ENCODE data around the gene CHPF.

Gene CHPF

DNA sequence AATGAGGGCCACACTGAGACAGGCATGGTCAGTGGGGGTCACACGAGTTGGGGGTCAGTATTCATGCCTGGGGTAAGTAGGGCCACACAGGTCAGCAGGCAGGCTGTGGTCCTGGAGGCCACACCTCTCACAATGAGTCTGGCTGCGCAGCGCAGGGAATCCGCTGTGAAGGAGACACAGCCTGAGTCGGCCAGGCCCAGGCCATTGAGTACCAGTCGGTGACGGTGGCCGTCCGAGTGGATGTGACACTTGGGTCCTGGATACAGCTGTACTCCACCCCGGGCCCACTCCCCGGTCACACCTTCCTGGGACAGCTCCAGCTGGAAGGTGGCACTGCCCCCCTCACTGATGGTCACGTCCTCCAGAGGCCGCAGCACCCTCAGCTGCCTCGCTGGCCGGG, 10.7 kb upstream of the CHPF start:
- TF ChIP-seq SUZ12 (IDR thresholded peaks at IDR 0.05; ENCODE audit: extremely low read depth, insufficient read depth, insufficient read length) (no peak), YY1 (IDR thresholded peaks at IDR 0.05; ENCODE audit: insufficient read depth, insufficient read length) (no peak), ZNF274 (IDR thresholded peaks at IDR 0.05; ENCODE audit: low read depth, low read length) (no peak)
- H3K4me1 ChIP-seq (ENCODE audit: insufficient read depth, insufficient read length): peaks cover 14% of the 10 kb centered on the region
- no peak overlapping the region for H3K9ac ChIP-seq (ENCODE audit: insufficient read length, low read depth)
- no peaks in the 10 kb centered on the region for H3K9me3 ChIP-seq (ENCODE audit: insufficient read depth, low read length)
- H3K27me3 ChIP-seq (ENCODE audit: insufficient read depth, insufficient read length): peaks cover 30% of the 10 kb centered on the region
- DNase-seq (ENCODE audit: low read depth, low spot score): no peak
- H3K4me3 ChIP-seq (ENCODE audit: insufficient read length, low read depth): no peak overlapping the region
- peaks cover 62% of the 10 kb centered on the region for H3K36me3 ChIP-seq (ENCODE audit: insufficient read depth, insufficient read length, low read length)

DNA sequence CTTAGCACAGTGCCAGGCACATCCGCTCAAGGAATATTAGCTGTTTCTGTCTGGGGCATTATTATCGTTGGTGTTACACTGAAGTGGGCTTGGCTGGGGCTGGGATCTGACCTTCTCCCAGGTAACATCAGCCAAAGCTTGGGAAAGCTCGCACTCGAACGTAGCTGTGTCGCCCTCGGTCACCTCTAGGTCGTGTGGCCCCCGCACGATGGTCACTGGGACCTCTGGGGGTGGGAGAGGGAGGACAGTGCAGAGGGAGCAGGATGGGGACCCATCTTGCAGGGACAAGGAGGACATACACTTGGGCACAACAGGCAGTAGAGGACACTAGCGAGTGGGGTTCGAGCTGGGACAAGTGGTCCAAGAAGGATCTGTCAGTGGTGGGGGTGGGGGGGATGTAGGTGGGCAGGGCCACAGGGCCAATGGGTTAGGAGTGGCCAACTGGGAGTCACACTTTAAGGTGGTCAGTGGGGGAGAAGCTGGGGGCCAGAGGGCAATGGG, 9.9 kb upstream of the CHPF start:
- no peak overlapping the region for H3K4me3 ChIP-seq (ENCODE audit: insufficient read length, low read depth)
- TF ChIP-seq ZNF274 (IDR thresholded peaks at IDR 0.05; ENCODE audit: low read depth, low read length) (no peak), SUZ12 (IDR thresholded peaks at IDR 0.05; ENCODE audit: extremely low read depth, insufficient read depth, insufficient read length) (no peak), YY1 (IDR thresholded peaks at IDR 0.05; ENCODE audit: insufficient read depth, insufficient read length) (no peak)

DNA sequence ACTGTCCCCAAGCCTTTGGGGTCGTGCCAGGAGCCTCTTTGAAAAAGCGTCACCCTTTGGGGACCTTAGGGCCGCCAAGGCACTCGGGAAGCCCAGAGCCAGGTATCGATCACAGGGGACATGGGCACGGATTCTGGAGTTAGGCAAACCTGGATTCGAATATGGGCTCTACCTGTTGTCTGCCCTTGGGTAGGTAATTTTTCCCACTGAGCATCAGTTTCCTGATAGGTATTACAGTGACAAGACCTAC, 9.5 kb upstream of the CHPF start:
- Histone ChIP-seq H3K9ac (ENCODE audit: insufficient read length, low read depth) (peak overlapping the region; percentile 78), H3K4me3 (ENCODE audit: insufficient read length, low read depth) (peak overlapping the region; percentile 69), H3K4me1 (ENCODE audit: insufficient read depth, insufficient read length) (peaks cover 14% of the 10 kb centered on the region), H3K27me3 (ENCODE audit: insufficient read depth, insufficient read length) (peaks cover 41% of the 10 kb centered on the region), H3K36me3 (ENCODE audit: insufficient read depth, insufficient read length, low read length) (peaks cover 61% of the 10 kb centered on the region), H3K9me3 (ENCODE audit: insufficient read depth, low read length) (no peaks in the 10 kb centered on the region)
- no peak for DNase-seq (ENCODE audit: low read depth, low spot score)
- TF ChIP-seq ZNF274 (IDR thresholded peaks at IDR 0.05; ENCODE audit: low read depth, low read length) (no peak), SUZ12 (IDR thresholded peaks at IDR 0.05; ENCODE audit: extremely low read depth, insufficient read depth, insufficient read length) (no peak), YY1 (IDR thresholded peaks at IDR 0.05; ENCODE audit: insufficient read depth, insufficient read length) (no peak)

More for the DNA sequence above, 9.9 kb upstream of the CHPF start:
- DNase-seq (ENCODE audit: low read depth, low spot score): no peak
- Histone ChIP-seq H3K36me3 (ENCODE audit: insufficient read depth, insufficient read length, low read length) (peaks cover 61% of the 10 kb centered on the region), H3K4me1 (ENCODE audit: insufficient read depth, insufficient read length) (peaks cover 14% of the 10 kb centered on the region), H3K9me3 (ENCODE audit: insufficient read depth, low read length) (no peaks in the 10 kb centered on the region), H3K9ac (ENCODE audit: insufficient read length, low read depth) (no peak overlapping the region), H3K27me3 (ENCODE audit: insufficient read depth, insufficient read length) (peaks cover 39% of the 10 kb centered on the region)

DNA sequence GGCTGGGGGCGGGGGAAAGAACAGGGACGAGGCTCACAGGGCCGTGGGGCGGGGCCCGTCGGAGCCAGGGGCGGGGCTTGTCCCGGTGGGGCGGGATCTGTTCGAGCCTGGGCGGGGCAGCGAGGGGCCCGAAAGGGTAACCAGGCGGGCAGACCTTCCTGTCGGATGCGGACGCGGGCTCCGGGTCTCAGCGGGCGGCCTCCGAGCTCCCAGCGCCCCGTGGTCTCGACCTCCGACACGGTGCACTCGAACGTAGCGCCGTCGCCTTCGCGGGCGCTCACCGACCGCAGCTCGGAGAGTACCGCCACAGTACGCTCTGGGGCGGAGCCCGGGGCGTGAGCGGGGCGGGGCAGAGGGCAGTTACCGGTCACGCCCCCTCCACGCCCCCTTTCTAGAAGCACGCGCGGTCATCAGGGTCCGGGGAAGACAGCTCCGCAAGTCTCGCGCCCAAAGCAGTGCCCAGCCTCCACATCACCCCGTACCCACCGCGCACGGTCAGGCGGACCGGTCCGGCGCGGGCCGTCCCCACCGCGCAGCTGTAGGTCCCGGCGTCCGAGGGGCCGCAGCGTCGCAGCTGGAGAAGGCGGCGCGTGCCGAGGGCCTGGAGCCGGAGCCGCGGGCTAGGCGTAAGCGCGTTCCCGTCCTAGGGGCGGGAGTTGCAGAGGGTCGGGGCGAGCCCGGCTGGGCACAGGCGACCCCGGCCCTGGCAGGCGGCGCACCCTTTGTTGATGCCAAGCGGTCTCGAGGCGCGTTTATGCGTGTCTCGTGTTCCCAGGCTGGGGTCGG, 9.0 kb upstream of the CHPF start:
- peak overlapping the region; percentile 78 for H3K9ac ChIP-seq (ENCODE audit: insufficient read length, low read depth)
- peaks cover 41% of the 10 kb centered on the region for H3K27me3 ChIP-seq (ENCODE audit: insufficient read depth, insufficient read length)
- TF ChIP-seq YY1 (IDR thresholded peaks at IDR 0.05; ENCODE audit: insufficient read depth, insufficient read length) (no peak), ZNF274 (IDR thresholded peaks at IDR 0.05; ENCODE audit: low read depth, low read length) (no peak), SUZ12 (IDR thresholded peaks at IDR 0.05; ENCODE audit: extremely low read depth, insufficient read depth, insufficient read length) (no peak)
- H3K4me1 ChIP-seq (ENCODE audit: insufficient read depth, insufficient read length): peaks cover 14% of the 10 kb centered on the region
- DNase-seq (ENCODE audit: low read depth, low spot score): peak; percentile 75
- H3K4me3 ChIP-seq (ENCODE audit: insufficient read length, low read depth): peak overlapping the region; percentile 69
- no peaks in the 10 kb centered on the region for H3K9me3 ChIP-seq (ENCODE audit: insufficient read depth, low read length)
- H3K36me3 ChIP-seq (ENCODE audit: insufficient read depth, insufficient read length, low read length): peaks cover 61% of the 10 kb centered on the region

DNA sequence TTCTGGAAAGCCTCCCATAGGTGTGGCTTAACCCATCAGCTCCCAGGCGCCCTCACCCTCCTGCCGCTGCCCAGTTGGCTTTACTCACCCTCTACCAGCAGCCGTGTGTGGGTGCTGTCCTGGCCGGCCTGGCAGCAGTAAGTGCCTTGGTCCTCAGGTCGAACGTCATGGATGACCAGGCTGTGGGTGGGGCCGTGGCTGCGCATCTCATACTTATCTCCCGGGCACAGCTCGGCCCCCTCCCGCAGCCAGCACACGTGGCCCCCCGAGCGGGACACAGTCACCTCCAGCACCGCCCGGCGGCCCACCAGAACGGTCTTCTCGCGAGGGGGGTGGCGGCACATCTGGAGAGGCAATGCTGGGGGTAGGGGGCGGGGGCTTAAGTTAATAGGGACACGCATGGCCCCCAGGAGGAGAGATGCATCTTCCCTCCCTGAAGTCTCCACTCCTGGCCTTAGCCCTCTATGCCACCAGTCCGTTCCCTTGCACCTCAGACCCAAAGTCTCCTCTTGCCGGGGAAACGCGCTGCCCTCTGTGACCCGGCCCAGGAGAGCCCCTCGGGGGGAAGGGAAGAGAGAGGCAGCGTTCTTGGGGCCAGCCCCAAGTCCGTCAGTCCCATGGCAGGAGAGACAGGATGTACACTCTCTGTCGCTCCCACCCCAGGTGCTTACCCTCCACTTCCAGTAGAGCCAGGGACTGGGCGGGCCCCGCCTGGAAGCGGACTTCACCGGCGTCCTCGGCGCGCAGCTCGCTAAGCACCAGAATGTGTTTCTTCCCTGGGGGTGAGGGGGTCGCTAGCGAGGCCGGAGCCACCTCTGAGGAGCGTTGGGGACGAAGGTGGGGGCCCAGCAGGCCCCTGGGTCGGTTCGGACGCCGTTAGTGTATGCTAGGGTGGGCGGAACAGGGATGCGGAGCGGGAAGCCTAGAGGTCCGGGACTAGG, 8.1 kb upstream of the CHPF start:
- H3K4me1 ChIP-seq (ENCODE audit: insufficient read depth, insufficient read length): peaks cover 14% of the 10 kb centered on the region
- peak overlapping the region; percentile 81 for H3K9ac ChIP-seq (ENCODE audit: insufficient read length, low read depth)
- peak overlapping the region; percentile 69 for H3K4me3 ChIP-seq (ENCODE audit: insufficient read length, low read depth)
- peak; percentile 62 for DNase-seq (ENCODE audit: low read depth, low spot score)
- no peak for TF ChIP-seq YY1 (IDR thresholded peaks at IDR 0.05; ENCODE audit: insufficient read depth, insufficient read length)
- TF ChIP-seq ZNF274 (IDR thresholded peaks at IDR 0.05; ENCODE audit: low read depth, low read length): no peak
- TF ChIP-seq SUZ12 (IDR thresholded peaks at IDR 0.05; ENCODE audit: extremely low read depth, insufficient read depth, insufficient read length): no peak
- peaks cover 43% of the 10 kb centered on the region for H3K27me3 ChIP-seq (ENCODE audit: insufficient read depth, insufficient read length)
- peaks cover 58% of the 10 kb centered on the region for H3K36me3 ChIP-seq (ENCODE audit: insufficient read depth, insufficient read length, low read length)
- no peaks in the 10 kb centered on the region for H3K9me3 ChIP-seq (ENCODE audit: insufficient read depth, low read length)

DNA sequence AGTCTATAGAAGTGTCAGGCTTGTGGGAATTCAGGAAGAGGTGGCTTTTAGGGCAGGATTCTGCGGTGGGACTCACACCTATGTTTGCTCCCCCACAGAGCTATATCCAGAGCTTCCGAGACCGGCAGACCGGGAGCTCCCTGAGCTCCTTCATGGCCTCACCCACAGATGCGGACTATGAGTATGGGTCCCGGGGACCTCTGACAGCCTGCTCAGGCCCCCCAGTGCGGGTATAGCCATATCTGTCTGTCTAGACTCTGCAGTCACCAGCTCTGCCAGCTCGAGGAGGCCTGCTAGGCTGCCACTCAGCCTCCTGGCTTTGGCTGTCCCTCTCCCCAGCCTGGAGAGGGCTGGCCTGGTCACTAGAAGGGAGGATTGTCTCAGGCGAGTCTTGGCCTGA, 6.0 kb upstream of the CHPF start:
- no peak for DNase-seq (ENCODE audit: low read depth, low spot score)
- Histone ChIP-seq H3K4me1 (ENCODE audit: insufficient read depth, insufficient read length) (peaks cover 14% of the 10 kb centered on the region), H3K9me3 (ENCODE audit: insufficient read depth, low read length) (no peaks in the 10 kb centered on the region), H3K27me3 (ENCODE audit: insufficient read depth, insufficient read length) (peaks cover 62% of the 10 kb centered on the region), H3K36me3 (ENCODE audit: insufficient read depth, insufficient read length, low read length) (peaks cover 38% of the 10 kb centered on the region), H3K4me3 (ENCODE audit: insufficient read length, low read depth) (no peak overlapping the region), H3K9ac (ENCODE audit: insufficient read length, low read depth) (no peak overlapping the region)
- TF ChIP-seq YY1 (IDR thresholded peaks at IDR 0.05; ENCODE audit: insufficient read depth, insufficient read length) (no peak), SUZ12 (IDR thresholded peaks at IDR 0.05; ENCODE audit: extremely low read depth, insufficient read depth, insufficient read length) (no peak), ZNF274 (IDR thresholded peaks at IDR 0.05; ENCODE audit: low read depth, low read length) (no peak)

DNA sequence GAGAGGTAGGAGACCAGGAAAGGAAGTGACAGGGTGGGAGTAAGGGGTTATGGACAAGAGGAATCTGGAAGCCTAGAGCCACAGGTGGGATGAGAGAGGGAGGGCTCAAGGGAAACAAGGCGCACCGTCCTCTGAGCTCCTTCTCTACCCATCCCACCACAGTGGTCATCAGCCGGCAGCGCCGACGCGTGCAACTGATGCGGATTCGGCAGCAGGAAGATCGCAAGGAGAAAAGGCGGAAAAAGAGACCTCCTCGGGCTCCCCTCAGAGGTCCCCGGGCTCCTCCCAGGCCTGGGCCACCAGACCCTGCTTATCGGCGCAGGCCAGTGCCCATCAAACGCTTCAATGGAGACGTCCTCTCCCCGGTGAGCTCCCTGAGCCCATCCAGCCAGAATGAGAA, 5.4 kb upstream of the CHPF start:
- no peak for DNase-seq (ENCODE audit: low read depth, low spot score)
- H3K27me3 ChIP-seq (ENCODE audit: insufficient read depth, insufficient read length): peaks cover 68% of the 10 kb centered on the region
- peaks cover 32% of the 10 kb centered on the region for H3K36me3 ChIP-seq (ENCODE audit: insufficient read depth, insufficient read length, low read length)
- H3K4me1 ChIP-seq (ENCODE audit: insufficient read depth, insufficient read length): peaks cover 17% of the 10 kb centered on the region
- no peak overlapping the region for H3K9ac ChIP-seq (ENCODE audit: insufficient read length, low read depth)
- no peak overlapping the region for H3K4me3 ChIP-seq (ENCODE audit: insufficient read length, low read depth)
- no peaks in the 10 kb centered on the region for H3K9me3 ChIP-seq (ENCODE audit: insufficient read depth, low read length)
- no peak for TF ChIP-seq ZNF274 (IDR thresholded peaks at IDR 0.05; ENCODE audit: low read depth, low read length)
- no peak for TF ChIP-seq YY1 (IDR thresholded peaks at IDR 0.05; ENCODE audit: insufficient read depth, insufficient read length)
- TF ChIP-seq SUZ12 (IDR thresholded peaks at IDR 0.05; ENCODE audit: extremely low read depth, insufficient read depth, insufficient read length): no peak
